Measurements from ENCODE around the gene AFF4.

- TF ChIP-seq POLR2A (IDR thresholded peaks at IDR 0.05; ENCODE audit: extremely low read depth, insufficient read length) (no peak), MAX (IDR thresholded peaks at IDR 0.05; ENCODE audit: low read depth, low read length) (no peak)
Observed at GRCh38 chr5:132951897-132952296, 11.5 kb downstream of the AFF4 start.
